ENCODE results near the gene ANKRD18B.
"Not testable (repeated sequence)": the region's sequence is repeated elsewhere in the genome, so short reads cannot be mapped to it uniquely, and the experiment has no call there.

The ANKRD18B gene

GRCh38 chr9:33612410-33612809, 88.4 kb downstream of the ANKRD18B start:
- DNase-seq (ENCODE audit: low read depth) = not testable (repeated sequence)

DNA sequence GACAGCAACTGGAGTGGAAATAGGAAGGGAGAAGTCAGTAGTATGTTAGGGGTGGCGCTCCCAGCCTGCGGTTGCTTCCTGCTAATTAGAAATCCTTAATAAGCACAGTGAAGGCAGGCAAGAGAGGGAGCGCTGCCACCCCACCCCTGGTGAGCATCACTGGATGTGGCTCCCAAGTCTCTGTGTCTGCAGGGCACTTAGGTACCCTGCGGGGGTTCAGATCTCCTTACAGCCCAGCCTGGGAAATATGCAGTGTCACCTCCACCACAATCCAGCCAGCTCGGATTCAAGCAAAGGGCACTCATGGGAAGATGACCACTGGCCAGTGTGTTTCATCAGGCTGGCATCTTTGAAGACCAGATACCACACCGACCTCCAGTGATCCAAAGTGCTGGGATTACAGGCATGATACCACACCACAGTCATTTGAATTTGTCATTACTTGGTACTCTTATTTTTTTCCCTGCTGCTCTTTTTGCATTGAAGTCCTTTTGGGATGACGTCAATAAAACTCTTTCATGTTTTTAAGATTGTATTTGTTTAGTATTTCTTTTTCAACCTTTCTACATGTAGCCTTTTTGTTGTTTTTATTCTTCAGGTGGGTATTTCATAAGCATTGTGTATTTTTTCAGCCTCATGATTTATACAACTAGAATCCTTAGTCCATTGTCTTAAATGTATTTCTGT, 90.1 kb downstream of the ANKRD18B start:
- DNase-seq (ENCODE audit: low read depth) = no peak

GRCh38 chr9:33618370-33618769, 94.3 kb downstream of the ANKRD18B start:
- not testable (repeated sequence) for DNase-seq (ENCODE audit: low read depth)

DNA sequence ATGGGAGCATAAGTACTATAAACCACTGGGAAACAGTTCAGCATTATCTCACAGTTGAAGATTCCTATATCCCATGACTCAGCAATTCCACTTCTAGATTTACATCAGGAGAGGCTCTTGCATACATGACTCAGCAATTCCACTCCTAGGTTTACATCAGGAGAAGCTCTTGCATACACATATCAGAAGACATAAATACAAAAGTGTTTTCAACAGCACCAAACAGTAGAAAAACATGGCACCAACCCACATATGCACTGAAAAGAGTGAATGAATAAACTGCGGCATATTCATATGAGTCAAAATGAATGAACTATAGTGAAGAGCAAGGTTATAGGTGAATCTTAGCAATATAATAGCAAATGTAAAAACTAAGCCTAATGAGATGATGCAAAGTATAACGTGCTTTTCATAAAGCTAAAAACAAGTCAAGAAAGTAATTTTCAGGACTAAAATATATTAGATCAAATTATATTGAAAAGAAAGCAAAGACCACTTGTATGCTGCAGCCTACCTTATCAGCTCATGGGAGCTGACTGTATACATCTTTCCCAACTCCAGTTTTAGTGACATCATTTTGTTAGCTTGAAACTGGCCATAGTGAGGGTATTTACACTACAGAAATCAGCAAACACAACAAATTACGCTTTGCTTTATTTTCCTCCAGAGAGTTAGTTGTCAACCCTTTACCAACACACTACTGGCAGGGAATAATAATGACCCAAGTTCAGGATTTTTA, 95.8 kb downstream of the ANKRD18B start:
- DNase-seq (ENCODE audit: low read depth) = no peak

GRCh38 chr9:33620738-33621439, 96.8 kb downstream of the ANKRD18B start:
- DNase-seq (ENCODE audit: low read depth) = no peak

Measured in stimulated activated CD8-positive, alpha-beta memory T cell treated with anti-CD3 and anti-CD28 coated beads, Interleukin-15, amount 100 ng/mL, for 24 hours (primary cell).